ENCODE measurements around the gene SIK3.

DNA sequence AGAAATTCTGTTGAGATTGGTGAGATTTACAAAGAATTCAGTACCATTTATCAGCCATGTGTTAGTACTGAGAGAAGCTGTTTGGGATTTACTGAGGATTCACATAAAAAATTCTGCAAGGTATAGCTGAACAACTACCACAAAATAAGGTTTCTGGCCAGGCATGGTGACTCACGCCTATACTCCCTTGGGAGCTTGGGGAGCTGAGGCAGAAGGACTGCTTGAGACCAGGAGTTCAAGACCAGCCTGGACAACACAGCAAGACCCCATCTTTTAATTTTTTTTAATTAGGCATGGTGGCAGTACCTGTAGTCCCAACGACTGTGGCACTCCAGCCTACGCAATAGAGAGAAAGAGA lies 86.7 kb downstream of the SIK3 start:
- TF ChIP-seq, protein P1, sequence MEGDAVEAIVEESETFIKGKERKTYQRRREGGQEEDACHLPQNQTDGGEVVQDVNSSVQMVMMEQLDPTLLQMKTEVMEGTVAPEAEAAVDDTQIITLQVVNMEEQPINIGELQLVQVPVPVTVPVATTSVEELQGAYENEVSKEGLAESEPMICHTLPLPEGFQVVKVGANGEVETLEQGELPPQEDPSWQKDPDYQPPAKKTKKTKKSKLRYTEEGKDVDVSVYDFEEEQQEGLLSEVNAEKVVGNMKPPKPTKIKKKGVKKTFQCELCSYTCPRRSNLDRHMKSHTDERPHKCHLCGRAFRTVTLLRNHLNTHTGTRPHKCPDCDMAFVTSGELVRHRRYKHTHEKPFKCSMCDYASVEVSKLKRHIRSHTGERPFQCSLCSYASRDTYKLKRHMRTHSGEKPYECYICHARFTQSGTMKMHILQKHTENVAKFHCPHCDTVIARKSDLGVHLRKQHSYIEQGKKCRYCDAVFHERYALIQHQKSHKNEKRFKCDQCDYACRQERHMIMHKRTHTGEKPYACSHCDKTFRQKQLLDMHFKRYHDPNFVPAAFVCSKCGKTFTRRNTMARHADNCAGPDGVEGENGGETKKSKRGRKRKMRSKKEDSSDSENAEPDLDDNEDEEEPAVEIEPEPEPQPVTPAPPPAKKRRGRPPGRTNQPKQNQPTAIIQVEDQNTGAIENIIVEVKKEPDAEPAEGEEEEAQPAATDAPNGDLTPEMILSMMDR (IDR thresholded peaks at IDR 0.05; ENCODE audit: insufficient read depth, low read length): no peak
- TF ChIP-seq, protein P2, sequence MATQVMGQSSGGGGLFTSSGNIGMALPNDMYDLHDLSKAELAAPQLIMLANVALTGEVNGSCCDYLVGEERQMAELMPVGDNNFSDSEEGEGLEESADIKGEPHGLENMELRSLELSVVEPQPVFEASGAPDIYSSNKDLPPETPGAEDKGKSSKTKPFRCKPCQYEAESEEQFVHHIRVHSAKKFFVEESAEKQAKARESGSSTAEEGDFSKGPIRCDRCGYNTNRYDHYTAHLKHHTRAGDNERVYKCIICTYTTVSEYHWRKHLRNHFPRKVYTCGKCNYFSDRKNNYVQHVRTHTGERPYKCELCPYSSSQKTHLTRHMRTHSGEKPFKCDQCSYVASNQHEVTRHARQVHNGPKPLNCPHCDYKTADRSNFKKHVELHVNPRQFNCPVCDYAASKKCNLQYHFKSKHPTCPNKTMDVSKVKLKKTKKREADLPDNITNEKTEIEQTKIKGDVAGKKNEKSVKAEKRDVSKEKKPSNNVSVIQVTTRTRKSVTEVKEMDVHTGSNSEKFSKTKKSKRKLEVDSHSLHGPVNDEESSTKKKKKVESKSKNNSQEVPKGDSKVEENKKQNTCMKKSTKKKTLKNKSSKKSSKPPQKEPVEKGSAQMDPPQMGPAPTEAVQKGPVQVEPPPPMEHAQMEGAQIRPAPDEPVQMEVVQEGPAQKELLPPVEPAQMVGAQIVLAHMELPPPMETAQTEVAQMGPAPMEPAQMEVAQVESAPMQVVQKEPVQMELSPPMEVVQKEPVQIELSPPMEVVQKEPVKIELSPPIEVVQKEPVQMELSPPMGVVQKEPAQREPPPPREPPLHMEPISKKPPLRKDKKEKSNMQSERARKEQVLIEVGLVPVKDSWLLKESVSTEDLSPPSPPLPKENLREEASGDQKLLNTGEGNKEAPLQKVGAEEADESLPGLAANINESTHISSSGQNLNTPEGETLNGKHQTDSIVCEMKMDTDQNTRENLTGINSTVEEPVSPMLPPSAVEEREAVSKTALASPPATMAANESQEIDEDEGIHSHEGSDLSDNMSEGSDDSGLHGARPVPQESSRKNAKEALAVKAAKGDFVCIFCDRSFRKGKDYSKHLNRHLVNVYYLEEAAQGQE (IDR thresholded peaks at IDR 0.05; ENCODE audit: insufficient replicate concordance, low read depth): no peak

All from HL-60 (cell line).